GM21367 (cell line): ENCODE data around the gene MRPL33.

ENCODE experiments used
- ATAC-seq: cut with Tn5 transposase; IDR thresholded peaks from one replicate; pipeline ENCODE4 v1.9.1; 2021; ENCODE audit not compliant: unreplicated experiment

Gene MRPL33

DNA sequence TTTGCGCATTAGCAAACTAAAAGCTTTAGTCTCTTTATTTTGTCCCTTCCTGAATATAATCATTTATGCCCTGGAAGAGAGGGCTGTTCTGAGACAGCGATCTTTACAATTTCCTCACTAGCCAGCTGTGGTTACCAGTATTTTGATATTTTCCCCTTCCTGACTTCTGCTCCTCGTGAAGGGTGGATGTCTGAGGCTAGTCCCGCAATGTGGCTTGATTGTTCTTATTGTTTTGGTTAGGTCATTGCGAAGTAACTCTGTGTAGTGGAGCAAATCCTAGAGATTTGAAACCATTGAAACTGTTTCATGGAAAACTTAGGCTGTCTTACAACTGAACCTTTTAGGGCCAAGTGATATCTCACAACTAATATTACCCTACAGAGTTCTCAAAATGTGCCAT lies 2.4 kb downstream of the MRPL33 start:
- no peak for ATAC-seq

DNA sequence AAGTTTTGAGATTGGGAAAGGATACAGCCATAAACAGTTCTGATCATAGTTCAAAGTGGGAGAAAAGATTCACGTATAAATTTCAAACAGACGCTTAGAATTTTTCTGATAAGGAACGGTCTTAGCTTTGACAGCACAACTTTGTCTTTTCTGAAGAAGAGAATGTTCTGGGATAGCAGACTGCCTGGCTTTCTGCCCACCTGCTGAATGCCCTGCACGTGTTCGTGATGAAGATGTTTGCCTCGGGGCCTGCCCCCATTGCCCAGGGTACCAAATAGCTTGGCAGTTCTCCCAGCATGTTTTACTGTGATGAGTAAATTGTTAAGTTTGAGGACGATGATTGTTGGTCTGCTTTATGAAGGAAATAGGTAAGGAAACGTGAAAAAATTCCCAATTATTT lies 4.6 kb downstream of the MRPL33 start:
- ATAC-seq, result no peak

DNA sequence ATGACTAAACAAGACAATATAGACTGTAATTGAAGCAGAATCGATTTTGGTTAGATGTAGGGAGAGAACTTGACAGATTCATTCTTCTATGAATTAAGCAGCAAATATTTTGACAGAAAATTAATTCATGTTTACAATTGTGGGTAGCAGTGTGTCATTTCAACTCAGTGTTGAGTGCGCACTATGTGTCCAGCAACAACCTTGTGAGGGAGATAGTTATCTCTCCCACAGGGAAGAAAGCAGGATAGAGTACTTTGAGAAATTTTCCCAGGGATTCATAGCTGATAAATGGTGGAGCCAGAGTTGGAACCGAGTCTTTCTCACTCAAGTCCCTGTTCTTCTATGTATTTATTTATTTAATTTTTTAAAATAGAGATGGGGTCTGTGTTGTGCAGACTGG lies 5.2 kb downstream of the MRPL33 start:
- ATAC-seq, result no peak

DNA sequence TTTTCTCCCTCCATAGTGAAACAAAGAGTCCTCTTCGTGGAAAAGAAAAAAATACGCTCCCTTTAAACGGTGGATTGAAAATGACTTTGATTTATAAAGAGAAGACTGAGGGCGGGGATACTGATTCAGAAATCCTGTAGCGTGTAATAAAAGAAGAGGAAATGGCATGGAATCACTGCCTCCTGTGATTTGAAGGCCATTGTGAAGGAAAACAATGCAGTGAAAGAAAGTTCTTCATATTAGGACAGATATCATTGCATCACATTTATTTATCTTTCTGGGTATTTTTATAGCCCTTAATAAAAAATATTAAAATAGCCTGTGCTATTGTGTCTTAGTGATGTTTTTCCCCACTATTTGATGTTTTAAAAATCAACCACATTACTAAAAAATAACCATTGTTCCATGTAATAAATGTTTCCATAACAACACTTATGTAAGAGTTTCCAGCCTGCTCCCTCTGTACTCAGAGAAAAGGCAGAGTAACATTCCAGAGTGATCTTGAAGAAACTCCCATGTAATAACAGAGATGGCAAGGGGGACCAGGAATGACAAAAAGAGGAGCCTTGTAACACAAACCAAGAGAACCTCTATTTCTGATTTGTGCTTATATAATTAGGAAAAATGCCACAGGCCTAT lies 8.0 kb downstream of the MRPL33 start:
- no peak for ATAC-seq

DNA sequence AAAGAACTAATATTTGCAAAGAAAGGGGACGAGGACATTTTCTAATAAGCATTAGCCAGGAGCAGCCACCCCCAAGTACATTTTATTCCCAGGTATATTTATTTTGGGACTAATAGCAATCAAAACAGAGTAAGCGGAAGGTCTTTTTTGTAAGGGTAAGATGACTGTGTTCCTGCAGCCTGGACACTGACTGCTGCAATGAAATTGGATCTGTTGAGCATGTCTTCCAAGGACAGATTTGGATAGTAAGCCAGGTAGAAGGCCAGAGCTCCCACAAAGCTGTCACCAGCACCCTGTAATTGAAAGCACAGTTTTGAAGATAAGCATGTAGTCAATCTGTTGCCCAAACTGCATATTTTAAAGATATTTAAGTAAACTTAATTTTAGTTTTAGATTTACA lies 10.0 kb downstream of the MRPL33 start:
- ATAC-seq, result no peak

DNA sequence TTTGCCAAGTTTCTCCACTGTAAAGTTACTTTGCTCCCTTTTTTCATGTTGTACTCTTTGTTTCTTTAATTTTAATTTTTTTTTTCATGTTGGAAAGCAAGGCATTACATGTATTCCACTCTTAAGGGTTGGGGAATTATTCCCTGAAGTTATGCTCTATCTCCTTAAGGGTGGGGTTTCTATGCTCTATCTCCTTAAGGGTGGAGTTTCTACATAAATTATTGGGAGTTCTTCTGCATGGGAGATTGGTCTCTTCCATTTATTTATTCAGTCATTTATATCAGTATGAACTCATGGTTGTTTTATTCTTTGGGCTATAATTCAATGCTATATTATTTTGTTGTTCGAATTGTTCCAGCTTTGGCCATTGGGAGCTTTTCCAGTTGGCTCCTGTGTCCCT lies 11.2 kb downstream of the MRPL33 start:
- ATAC-seq, result no peak

DNA sequence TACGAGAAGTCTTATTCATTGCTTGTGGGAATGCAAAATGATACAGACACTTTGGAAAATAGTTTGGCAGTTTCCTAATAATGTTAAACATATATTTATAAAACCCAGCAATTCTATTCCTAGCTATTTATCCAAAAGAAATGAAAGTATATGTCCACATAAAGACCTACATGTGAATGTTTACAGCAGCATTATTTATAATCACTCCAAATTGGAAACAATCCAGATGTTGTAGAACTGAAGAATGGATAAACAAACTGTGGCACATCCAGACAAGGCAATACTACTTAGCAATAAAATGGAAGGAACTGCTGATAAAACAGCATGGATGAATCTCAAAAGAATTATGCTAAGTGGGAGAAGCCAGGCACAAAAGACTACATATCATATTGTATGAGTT lies 19.3 kb downstream of the MRPL33 start:
- ATAC-seq, result no peak

DNA sequence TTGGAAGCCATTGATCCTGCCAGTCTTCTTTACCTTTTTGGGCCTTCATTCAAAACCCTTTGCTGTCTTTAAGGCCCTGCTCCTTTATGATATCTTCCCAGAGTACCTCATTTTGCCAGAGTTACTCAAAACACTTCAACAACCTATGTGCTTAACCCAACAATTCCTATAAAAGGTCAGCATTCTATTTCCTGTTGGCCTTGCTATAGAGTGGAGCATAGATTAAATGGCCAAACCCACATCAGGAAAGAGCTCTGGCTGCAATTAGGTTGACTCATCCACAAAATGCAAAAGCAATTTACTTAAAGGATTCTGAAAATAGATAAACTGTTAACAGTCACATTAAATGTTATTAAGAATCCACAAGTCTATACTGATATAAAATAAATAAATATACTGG lies 21.2 kb downstream of the MRPL33 start:
- ATAC-seq, result no peak

DNA sequence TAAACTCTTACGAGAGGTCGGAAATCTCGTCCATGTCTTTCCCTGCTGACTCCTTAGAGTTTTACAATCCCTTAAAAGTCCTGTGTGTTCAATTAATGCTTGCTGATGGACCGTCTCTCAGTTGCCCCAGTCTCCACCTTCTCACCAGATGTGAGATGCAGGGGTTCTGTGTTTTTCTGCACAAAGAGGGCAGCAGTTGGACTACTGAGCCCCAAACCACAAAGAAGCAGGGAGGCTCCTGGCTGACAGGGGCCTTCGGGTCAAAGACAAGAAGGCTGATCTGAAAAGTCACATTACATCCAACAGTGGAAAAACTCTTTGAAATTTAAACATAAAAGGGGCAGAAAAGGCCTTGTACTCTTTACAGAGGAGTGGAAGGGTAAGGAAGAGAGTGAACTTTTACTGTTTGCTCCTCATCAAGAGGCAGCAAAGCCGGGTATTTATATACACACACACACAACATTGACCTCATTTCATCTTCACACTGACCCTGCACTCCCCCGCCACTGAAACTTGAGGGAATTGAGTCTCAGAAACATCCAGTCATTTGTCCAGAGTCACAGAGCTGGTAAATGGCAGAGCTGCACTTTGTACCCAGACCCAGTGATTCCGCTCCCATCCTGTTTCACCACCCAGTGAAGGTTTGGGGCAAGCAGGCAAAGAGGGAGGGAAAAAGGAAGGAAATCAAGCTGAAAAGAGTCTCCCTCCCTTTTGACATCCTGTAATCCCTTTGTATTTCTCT lies 23.7 kb downstream of the MRPL33 start:
- ATAC-seq, result no peak

DNA sequence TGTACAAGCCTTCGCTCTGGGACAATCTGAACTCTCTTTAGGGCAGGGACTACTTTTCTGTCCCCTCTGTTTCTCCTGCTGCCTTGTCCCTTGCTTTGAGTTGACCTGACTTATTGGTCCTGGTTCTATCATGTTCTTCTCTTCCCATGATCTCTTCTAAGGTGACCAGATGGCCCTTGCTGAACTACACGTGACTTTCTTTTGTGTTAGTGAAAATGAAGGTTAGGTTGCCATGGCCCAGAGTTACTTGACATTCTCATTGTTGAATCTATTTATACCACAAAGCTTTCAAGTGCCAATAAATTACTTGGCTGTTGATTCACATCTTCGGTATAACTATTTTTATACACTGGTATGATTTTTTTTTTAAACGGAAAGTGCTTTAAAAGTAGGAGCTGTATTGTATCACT lies 24.4 kb downstream of the MRPL33 start:
- ATAC-seq, result no peak

DNA sequence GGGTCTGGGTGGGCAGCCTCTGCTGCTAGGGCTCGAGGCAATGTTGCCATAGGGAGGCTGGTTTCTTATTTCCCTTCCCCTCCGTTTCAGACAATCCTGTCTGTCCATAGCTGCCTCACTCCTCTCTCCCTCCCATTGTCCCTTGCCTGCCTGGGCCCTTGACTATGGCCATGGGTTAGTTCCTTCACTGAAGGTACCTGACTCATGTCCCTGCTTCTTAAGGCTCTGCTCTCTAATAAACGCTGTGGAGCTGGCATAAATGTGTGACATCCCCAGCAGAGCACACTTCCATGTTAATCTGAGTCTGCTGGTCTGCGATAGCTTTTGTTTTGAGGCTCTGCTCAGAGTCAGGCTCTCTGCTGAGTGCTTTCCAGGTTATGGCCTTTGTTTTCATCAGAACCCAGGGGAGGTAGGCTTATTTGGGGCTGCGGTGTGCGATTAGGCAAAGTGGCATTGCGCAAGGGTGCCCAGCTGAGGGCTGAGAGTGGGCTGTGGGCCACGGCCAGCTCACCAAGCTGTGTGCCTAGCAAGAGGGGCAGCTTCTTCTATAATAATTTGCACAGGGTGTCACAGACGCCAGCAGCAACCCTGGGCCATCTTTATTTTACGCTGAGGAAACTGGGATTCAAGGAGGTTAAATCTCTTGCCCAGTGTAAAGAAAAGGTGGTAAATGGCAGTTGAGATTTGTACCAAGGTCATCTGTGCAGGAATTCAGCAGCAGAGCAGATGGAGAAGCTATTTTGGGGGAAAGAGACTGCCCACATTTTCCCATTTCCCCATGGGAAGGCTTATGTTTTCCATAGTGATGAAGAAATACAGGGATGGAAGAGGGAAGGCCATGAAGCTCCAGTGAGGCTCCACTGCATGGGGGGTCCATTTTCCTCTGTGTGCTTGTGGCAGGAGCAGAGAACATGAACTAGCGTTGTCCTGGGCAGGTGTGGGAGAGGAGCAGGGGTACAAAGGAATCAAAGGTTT lies 25.6 kb downstream of the MRPL33 start:
- no peak for ATAC-seq

DNA sequence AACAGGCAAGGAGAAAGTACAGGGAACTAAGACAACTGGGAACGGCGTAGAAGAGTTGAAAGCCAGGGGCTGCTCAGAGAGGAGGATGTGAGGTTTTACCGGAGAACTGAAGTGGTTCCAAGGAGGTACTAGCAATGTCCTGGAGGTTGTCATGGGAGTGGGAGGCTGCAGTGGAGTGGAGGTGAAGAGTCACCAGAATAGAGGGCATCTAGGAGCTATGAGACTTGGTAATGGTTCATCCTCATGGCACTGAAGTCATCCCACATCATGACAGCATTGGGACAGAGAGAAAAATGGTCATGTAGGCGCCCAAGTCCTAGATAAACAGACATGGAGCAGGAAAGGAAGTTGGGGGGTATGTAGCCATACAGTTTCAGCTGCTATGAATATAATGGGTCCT lies 26.3 kb downstream of the MRPL33 start:
- ATAC-seq, result no peak

DNA sequence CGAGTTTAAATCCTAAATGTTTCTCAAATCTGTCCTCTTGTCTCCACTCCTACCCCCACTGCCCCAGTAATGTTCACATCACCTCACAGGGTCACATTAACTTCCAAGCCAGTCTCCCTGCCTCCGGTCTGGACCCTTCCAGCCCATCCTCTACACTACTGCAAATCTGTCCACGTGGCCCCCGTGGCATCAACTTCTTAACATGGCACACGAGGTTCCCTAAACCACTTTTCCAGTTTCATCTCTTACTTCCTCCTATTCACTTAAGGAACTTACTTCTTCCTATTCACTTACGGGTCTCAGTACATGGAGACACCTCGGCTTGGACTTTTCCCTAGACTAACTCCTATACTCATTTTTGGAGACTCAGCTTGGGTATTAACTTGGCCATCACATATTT lies 27.0 kb downstream of the MRPL33 start:
- no peak for ATAC-seq

DNA sequence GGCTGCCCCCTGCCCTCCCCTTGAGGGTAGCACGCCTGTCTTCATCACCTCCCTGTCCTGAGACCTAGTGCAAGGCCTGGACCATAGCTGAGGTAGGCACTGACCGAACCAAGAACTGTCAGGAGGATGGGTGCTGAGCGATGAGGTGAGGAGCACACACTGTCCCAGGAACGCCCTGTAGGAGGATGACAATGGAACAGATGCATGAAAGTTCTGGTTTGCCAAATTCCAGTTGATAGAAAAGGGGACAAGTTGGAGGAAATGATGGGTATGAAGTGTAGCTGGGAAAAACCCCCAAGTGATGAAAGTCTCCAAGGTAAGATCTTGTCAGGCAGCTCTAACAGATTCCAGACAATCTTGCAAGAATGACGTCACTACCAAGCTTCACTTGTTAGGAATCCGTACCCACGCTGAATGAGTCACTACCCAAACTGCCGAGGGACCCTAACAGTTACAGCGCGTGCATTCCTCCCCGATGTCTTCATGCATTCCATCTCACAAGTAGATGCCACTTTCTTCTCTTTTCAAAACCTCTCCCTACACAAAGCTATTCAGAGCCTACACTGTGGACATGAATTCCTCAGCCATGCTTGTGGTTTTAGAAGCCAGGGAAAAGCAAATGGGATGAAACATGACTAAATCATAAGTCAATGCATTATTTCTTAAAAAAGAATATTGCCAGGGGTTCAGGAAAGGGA lies 27.6 kb downstream of the MRPL33 start:
- ATAC-seq, result no peak

DNA sequence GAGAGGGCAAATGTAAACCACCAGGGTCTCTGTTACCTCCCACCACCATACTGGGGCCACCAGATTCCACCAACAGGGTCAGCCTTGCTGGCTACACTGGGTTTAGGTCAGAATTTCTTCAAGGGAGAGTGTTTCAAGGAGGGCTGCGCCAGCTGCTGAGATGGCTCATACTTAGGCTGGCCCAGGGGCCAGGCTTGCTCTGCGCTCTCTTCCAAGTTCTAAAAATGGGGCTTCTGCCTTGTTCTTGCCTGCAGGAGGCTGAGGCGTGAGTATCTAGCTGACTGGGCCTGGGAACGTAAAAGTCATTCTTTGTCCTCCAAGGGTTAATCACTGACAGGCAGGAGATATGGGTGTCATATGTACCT lies 28.1 kb downstream of the MRPL33 start:
- no peak for ATAC-seq

DNA sequence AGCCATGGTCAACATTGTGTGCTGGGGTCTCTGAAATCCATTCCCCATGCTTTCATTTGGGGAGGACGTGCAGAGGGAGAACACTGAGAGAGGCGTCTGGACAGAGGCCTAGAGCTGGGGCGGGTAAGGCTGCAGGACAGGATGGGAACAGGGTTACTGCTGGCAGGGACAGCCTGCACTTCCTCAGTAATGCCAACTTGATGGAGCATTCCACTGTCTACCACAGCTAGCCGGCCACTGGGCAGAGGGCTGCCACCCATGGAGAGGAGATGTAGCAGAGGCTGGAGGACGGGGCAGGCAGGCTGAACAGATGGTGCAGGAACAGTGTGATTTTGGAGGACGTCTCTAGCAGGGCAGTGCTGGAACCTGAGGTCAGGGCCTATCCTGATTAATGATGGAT lies 29.3 kb downstream of the MRPL33 start:
- ATAC-seq, result no peak

DNA sequence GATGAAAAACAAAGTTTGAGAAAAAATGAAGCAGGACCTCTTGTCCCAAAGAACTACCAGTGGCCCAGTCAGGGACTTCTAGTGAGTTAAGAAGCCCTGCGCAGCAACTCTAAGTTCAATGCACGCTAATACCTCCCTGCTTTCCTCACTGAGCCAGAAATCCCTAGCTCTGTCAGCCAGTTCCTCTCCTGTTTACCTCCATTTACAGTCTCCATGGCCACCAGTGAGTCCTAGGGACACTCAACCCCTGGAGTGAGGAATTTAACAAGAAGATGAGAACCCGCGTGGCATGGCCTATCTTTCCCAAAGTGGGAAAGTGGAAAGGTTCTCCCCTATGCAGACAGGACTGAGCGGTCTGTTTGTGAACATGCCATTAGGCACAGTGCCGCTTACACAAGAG lies 31.0 kb downstream of the MRPL33 start:
- ATAC-seq, result no peak

DNA sequence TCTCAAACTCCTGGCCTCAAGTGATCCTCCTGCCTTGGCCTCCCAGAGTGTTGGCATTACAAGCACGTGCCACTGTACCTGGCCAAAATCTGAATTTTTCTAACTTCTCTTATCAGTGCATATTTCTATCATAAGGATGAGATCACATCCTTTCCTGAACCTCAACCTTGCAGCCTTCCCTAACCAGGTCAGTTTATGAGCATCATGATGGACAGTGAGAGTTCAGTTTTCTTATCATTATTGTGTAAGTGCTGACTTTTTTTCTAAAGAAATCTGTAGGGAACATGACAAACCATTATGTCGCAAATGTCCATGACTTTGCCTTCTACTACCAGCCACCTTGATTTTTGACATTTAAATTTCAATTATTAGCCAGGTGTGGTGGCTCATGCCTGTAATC lies 31.5 kb downstream of the MRPL33 start:
- no peak for ATAC-seq

DNA sequence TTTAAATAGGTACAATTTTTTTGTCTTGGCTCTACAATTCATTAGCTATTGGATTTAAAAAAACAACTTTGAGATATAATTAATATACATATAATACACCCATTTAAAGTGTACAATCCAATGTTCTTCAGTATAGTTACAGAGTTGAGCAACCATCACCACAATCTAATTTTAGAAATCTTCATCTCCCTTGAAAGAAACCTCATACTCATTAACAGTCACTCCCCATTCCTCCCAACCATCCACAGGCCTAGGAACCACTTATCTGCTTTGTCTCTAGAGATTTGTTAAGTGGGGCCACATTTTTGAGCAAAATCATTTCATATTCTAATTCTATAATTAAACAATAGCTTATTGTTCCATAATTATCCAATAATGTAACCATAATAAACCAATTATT lies 32.6 kb downstream of the MRPL33 start:
- ATAC-seq, result no peak

DNA sequence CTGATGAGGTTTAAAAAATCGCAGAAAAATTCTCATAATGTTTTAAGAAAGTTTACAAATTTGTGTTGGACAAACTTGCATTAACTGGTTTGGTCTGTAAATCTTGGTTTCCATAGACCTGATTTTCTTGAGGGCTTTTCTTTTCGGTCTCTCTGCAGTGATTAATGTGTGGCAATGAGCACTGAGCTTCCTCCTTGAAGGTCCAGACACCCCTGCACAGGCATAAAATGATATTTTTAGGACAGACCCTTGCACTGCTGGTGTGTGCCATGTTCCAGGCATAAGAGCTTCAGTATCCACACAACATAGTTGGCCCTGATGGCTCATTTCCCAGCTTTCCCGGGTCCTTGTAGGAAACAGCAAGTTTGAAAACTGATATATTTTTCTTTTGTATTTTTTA lies 33.7 kb downstream of the MRPL33 start:
- no peak for ATAC-seq

DNA sequence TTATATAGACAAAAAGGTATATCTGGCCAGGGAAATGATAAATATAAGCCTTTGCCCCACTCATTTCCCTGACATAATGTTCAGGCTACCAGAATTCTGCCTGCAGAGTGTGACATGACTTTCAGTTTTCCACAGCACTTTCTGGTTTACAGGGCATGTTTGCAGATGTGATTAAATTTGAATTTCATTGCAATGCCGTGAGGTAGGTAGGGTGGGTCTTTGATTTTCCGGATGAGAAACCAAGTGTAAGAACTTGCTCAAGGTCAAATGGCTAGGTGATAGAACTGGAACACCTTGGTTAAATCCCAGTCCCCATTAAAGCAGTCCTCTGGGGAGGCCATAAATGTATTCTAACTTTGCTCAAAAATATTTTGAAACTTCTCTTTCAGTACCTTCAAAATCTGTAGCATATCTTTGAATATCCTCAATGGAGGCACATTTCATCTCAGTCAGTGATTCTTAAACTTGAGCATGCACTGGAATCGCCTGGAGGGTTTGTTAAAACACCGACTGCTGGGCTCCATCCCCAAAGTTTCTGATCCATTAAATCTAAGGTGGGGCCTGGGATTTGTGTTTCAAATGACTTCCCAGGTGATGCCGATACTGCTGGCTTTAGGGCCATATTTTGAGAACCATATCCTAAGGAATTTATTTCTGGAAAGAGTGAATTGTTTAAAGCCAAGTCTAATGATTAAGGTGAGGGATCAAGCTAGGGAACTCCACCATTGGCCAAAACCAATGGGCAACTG lies 35.0 kb downstream of the MRPL33 start:
- ATAC-seq, result no peak
